HEK293 (cell line): ENCODE results near the gene ETF1.
A peak's percentile ranks its signal among the peaks of the same experiment; 100 is the strongest.

ENCODE experiments used
- CTCF ChIA-PET: fragments of 350-600 bp; formaldehyde crosslinking; extraction: SDS; loops from one replicate; lab custom pipeline; 2021; ENCODE audit warnings: antibody characterized with exemption; lab: Yijun Ruan, JAX
- POLR2A ChIA-PET: fragments of 300-600 bp; formaldehyde crosslinking; extraction: SDS; loops from one replicate; lab custom pipeline; 2020; ENCODE audit warnings: antibody characterized with exemption, inconsistent platforms; lab: Yijun Ruan, JAX
- H3K27ac ChIP-seq: fragments of 200-500 bp; sonication (Bioruptor generic); 2 replicates; pipeline ENCODE4 v1.5.1; 2014; ENCODE audit warnings: low read depth, low read length, control low read depth, inconsistent platforms; ENCODE audit errors: extremely low read depth
- H3K36me3 ChIP-seq, 2 experiments: fragments of 200-500 bp in 1 of 2; sonication (Bioruptor generic) in 1 of 2; 1 replicate in 1 of 2; 2 replicates in 1 of 2; pipeline ENCODE4 v1.5.1; 2014 to 2017; ENCODE audit warnings: inconsistent platforms in 2 of 2, low read length in 2 of 2; ENCODE audit not compliant: control insufficient read depth in 2 of 2, insufficient read depth in 1 of 2
- H3K4me1 ChIP-seq: fragments of 200-500 bp; sonication (Bioruptor generic); 2 replicates; pipeline ENCODE4 v1.5.1; 2014; ENCODE audit warnings: mild to moderate bottlenecking, low read length, inconsistent platforms; ENCODE audit not compliant: control insufficient read depth, insufficient read depth
- H3K4me3 ChIP-seq: 2 replicates; pipeline ENCODE4 v1.5.1; 2011; ENCODE audit warnings: low read depth, mild to moderate bottlenecking, control low read depth, low read length, moderate library complexity
- H3K9me3 ChIP-seq: fragments of 200-500 bp; sonication (Bioruptor generic); 2 replicates; pipeline ENCODE4 v1.5.1; 2014; ENCODE audit warnings: low read depth, low read length, inconsistent platforms; ENCODE audit not compliant: control insufficient read depth, insufficient read depth
- PBX3 ChIP-seq: sonication (generic); formaldehyde crosslinking; IDR thresholded peaks from 2 replicates; pipeline ENCODE4 v1.8.1; 2022; ENCODE audit warnings: mild to moderate bottlenecking, moderate library complexity, missing genetic modification reagents
- PRDM2 ChIP-seq: fragments of 450-650 bp; formaldehyde crosslinking; IDR thresholded peaks from 2 replicates; pipeline ENCODE4 v1.5.1; 2016; ENCODE audit warnings: missing biosample characterization, missing genetic modification characterization, borderline replicate concordance
- PRDM6 ChIP-seq: fragments of 450-650 bp; formaldehyde crosslinking; IDR thresholded peaks from 2 replicates; pipeline ENCODE4 v1.5.1; 2017; ENCODE audit warnings: missing biosample characterization, missing genetic modification characterization
- SP7 ChIP-seq: fragments of 450-650 bp; formaldehyde crosslinking; IDR thresholded peaks from 2 replicates; pipeline ENCODE4 v1.5.1; 2016; ENCODE audit warnings: missing biosample characterization, missing genetic modification characterization
- ZBTB48 ChIP-seq: fragments of 450-650 bp; formaldehyde crosslinking; IDR thresholded peaks from 2 replicates; pipeline ENCODE4 v1.5.1; 2016; ENCODE audit warnings: missing biosample characterization, missing genetic modification characterization
- ZFHX2 ChIP-seq: fragments of 450-650 bp; formaldehyde crosslinking; conservative IDR thresholded peaks from 2 replicates; pipeline ENCODE4 v1.5.1; 2016; ENCODE audit warnings: missing biosample characterization, missing genetic modification characterization
- ZIC2 ChIP-seq: fragments of 450-650 bp; formaldehyde crosslinking; IDR thresholded peaks from 2 replicates; pipeline ENCODE4 v1.5.1; 2016; ENCODE audit warnings: missing biosample characterization, missing genetic modification characterization
- ZNF214 ChIP-seq: fragments of 450-650 bp; formaldehyde crosslinking; IDR thresholded peaks from 2 replicates; pipeline ENCODE4 v1.5.1; 2017; ENCODE audit warnings: missing biosample characterization, mild to moderate bottlenecking, missing genetic modification characterization, borderline replicate concordance
- ZNF223 ChIP-seq: fragments of 450-650 bp; formaldehyde crosslinking; IDR thresholded peaks from 2 replicates; pipeline ENCODE4 v1.5.1; 2016; ENCODE audit warnings: missing biosample characterization, missing genetic modification characterization
- ZNF426 ChIP-seq: fragments of 450-650 bp; formaldehyde crosslinking; IDR thresholded peaks from 2 replicates; pipeline ENCODE4 v1.5.1; 2017; ENCODE audit warnings: missing biosample characterization, missing genetic modification characterization, mild to moderate bottlenecking, inconsistent platforms, moderate library complexity
- ZNF621 ChIP-seq: fragments of 450-650 bp; formaldehyde crosslinking; IDR thresholded peaks from 2 replicates; pipeline ENCODE4 v1.5.1; 2017; ENCODE audit warnings: missing biosample characterization, missing genetic modification characterization
- ZNF692 ChIP-seq: fragments of 450-650 bp; formaldehyde crosslinking; IDR thresholded peaks from 2 replicates; pipeline ENCODE4 v1.5.1; 2016; ENCODE audit warnings: missing biosample characterization, missing genetic modification characterization

ETF1 gene

GRCh38 chr5:138503487-138504270 is 39.4 kb downstream of the ETF1 start (continued):
- 0 out of 2 replicates have a peak, but pooled peaks have one; percentile 34 for TF ChIP-seq ZNF692
- TF ChIP-seq SP7 = 0 out of 2 replicates have a peak, but pooled peaks have one; percentile 18

- Histone ChIP-seq H3K4me3 (no peak overlapping the region), H3K27ac (no peak overlapping the region), H3K4me1 (no peaks in the 10 kb centered on the region), H3K9me3 (no peaks in the 10 kb centered on the region), H3K36me3 (peaks cover under 1 to 24% of the 10 kb centered on the region in 2 experiments; a peak in 1 of 3 replicates)
- CTCF ChIA-PET = interaction anchor here (0.5 to 6.3 kb wide), 20 partner anchors 9 to 755 kb away, joined by 3 to 110 read pairs (median 4); partner anchors contain the start of genes CDC23, EGR1 and WNT8A
- no peak for TF ChIP-seq ZNF214 (tag by site-specific recombination)
- no peak for TF ChIP-seq ZBTB48 (tag by site-specific recombination)
- no peak for TF ChIP-seq ZNF426 (tag by site-specific recombination)
- no peak for TF ChIP-seq PRDM2 (tag by site-specific recombination)
- no peak for TF ChIP-seq PBX3 (CRISPR knock-in tag)
- TF ChIP-seq ZNF621 (tag by site-specific recombination) = no peak
- TF ChIP-seq ZNF223 (tag by site-specific recombination) = no peak
- TF ChIP-seq PRDM6 (tag by site-specific recombination) = no peak
- TF ChIP-seq ZFHX2 (tag by site-specific recombination) = no peak
- TF ChIP-seq ZIC2 = no peak
- TF ChIP-seq, all 188 proteins: peak for 0
- POLR2A ChIA-PET = interaction anchor here (0.6 to 2.9 kb wide), 7 partner anchors 37 to 775 kb away, joined by 3 to 25 read pairs (median 3); partner anchors contain the start of genes CDC25C and EGR1
Measured at GRCh38 chr5:138502521-138502920, 40.5 kb downstream of the ETF1 start.
